Measurements from ENCODE around the gene GEMIN7. TPM values are rescaled to one million over a fixed set of nuclear protein-coding genes. Genes with fewer than 3 reads are reported as not detected.

Gene GEMIN7
- total RNA-seq, 1 experiment from 2014 or later = 35.5 TPM

DNA sequence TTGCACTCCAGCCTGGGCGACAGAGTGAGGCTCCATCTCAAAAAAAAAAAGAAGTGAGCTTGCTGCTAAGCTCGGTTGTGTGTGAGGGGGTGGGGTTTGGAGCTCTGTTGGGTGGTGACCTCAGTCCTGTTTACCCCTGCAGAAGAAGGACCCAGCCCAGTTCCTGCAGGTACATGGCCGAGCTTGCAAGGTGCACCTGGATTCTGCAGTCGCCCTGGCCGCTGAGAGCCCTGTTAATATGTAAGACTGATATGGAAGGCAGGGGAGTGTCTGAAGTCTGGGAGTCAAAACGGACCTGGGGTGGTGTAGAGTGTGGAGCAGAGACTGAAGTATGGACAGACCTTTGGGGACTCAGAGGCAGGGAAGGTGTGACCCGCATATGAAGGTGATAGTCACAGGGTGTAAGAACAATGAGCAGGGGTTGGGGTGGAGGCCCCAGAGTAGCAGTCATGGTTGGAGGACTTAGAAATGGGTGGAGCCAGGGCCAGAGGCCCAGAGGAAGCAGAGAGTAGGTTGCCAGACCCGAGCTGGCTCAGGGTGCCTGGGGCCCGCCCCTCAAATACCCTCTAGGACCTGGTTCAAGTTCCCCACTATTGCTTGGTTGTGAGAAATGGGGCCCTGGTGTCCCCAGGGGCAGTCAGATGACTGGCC, 27.0 kb upstream of the GEMIN7 start:
- H3K9ac ChIP-seq (ENCODE audit: low read length) = no peak overlapping the region
- H4K20me1 ChIP-seq (ENCODE audit: low read length) = no peaks in the 10 kb centered on the region; the same call in 1 of the 2 replicates
- no peaks in the 10 kb centered on the region for H3F3A ChIP-seq (ENCODE audit: low read length, unreplicated experiment)
- peaks cover 22% of the 10 kb centered on the region for H3K79me2 ChIP-seq (ENCODE audit: low read length)
- no peak overlapping the region for H3K4me2 ChIP-seq (ENCODE audit: low read length)
- H3K4me3 ChIP-seq (ENCODE audit: low read length) = no peak overlapping the region
- H3K36me3 ChIP-seq (ENCODE audit: low read depth, low read length) = peaks cover 6% of the 10 kb centered on the region; the same call in 1 of the 2 replicates
- no peak overlapping the region for H3K27ac ChIP-seq (ENCODE audit: low read length)
- TF ChIP-seq, protein P1, sequence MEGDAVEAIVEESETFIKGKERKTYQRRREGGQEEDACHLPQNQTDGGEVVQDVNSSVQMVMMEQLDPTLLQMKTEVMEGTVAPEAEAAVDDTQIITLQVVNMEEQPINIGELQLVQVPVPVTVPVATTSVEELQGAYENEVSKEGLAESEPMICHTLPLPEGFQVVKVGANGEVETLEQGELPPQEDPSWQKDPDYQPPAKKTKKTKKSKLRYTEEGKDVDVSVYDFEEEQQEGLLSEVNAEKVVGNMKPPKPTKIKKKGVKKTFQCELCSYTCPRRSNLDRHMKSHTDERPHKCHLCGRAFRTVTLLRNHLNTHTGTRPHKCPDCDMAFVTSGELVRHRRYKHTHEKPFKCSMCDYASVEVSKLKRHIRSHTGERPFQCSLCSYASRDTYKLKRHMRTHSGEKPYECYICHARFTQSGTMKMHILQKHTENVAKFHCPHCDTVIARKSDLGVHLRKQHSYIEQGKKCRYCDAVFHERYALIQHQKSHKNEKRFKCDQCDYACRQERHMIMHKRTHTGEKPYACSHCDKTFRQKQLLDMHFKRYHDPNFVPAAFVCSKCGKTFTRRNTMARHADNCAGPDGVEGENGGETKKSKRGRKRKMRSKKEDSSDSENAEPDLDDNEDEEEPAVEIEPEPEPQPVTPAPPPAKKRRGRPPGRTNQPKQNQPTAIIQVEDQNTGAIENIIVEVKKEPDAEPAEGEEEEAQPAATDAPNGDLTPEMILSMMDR (conservative IDR thresholded peaks at IDR 0.05; ENCODE audit: low read depth, low read length) = no peak
- TF ChIP-seq EZH2phosphoT487 (IDR thresholded peaks at IDR 0.05; ENCODE audit: borderline replicate concordance, low read length) = no peak
- no peak for TF ChIP-seq EZH2 (IDR thresholded peaks at IDR 0.05; ENCODE audit: low read length, unreplicated experiment)
- H3K9me2 ChIP-seq (replicated peaks; ENCODE audit: low read length) = no peaks in the 10 kb centered on the region
- ChIA-PET POLR2A (ENCODE audit: unreplicated experiment) (no interaction called here), CTCF (no interaction called here)
- H3K4me1 ChIP-seq (ENCODE audit: insufficient read depth, low read length) = no peaks in the 10 kb centered on the region
- DNase-seq = no peak
- intact Hi-C loops (cut with micrococcal nuclease) = no loop called here
- ATAC-seq = no peak
- no peak overlapping the region for H2AFZ ChIP-seq (ENCODE audit: low read length)
- H3K9me3 ChIP-seq (ENCODE audit: low read length) = no peaks in the 10 kb centered on the region
- BruUV-seq (replicated peaks) = no TSS peak
- no peaks in the 10 kb centered on the region for H3K27me3 ChIP-seq (ENCODE audit: low read length)

- H3K27me3 ChIP-seq (ENCODE audit: low read length) = no peaks in the 10 kb centered on the region
- no TSS peak for BruUV-seq (replicated peaks)
- peaks cover 29% of the 10 kb centered on the region for H3K36me3 ChIP-seq (ENCODE audit: low read depth, low read length)
- H3F3A ChIP-seq (ENCODE audit: low read length, unreplicated experiment) = no peaks in the 10 kb centered on the region
- no peaks in the 10 kb centered on the region for H3K9me3 ChIP-seq (ENCODE audit: low read length)
- no peak overlapping the region for H2AFZ ChIP-seq (ENCODE audit: low read length)
- H3K9me2 ChIP-seq (replicated peaks; ENCODE audit: low read length) = no peaks in the 10 kb centered on the region
- no peak overlapping the region for H3K9ac ChIP-seq (ENCODE audit: low read length)
- H3K4me2 ChIP-seq (ENCODE audit: low read length) = no peak overlapping the region
- CTCF ChIA-PET = no interaction called here
- TF ChIP-seq EZH2 (IDR thresholded peaks at IDR 0.05; ENCODE audit: low read length, unreplicated experiment) = no peak
- TF ChIP-seq, protein P1 (conservative IDR thresholded peaks at IDR 0.05; ENCODE audit: low read depth, low read length) = no peak
- TF ChIP-seq EZH2phosphoT487 (IDR thresholded peaks at IDR 0.05; ENCODE audit: borderline replicate concordance, low read length) = no peak
- no peaks in the 10 kb centered on the region for H3K4me1 ChIP-seq (ENCODE audit: insufficient read depth, low read length)
- H4K20me1 ChIP-seq (ENCODE audit: low read length) = no peaks in the 10 kb centered on the region
- no peak for ATAC-seq
- no peaks in the 10 kb centered on the region for H3K79me2 ChIP-seq (ENCODE audit: low read length)
- intact Hi-C loops (cut with micrococcal nuclease) = no loop called here
- DNase-seq = no peak
- no peak overlapping the region for H3K27ac ChIP-seq (ENCODE audit: low read length)
- no peak overlapping the region for H3K4me3 ChIP-seq (ENCODE audit: low read length)
- POLR2A ChIA-PET (ENCODE audit: unreplicated experiment) = no interaction called here
Observed at GRCh38 chr19:45056831-45057230, 22.2 kb upstream of the GEMIN7 start.

GRCh38 chr19:45057444-45057843, 21.6 kb upstream of the GEMIN7 start:
- TF ChIP-seq EZH2 (IDR thresholded peaks at IDR 0.05; ENCODE audit: low read length, unreplicated experiment) = no peak
- no peak for TF ChIP-seq EZH2phosphoT487 (IDR thresholded peaks at IDR 0.05; ENCODE audit: borderline replicate concordance, low read length)
- TF ChIP-seq, protein P1 (conservative IDR thresholded peaks at IDR 0.05; ENCODE audit: low read depth, low read length) = no peak
- H3K27ac ChIP-seq (ENCODE audit: low read length) = no peak overlapping the region
- no TSS peak for BruUV-seq (replicated peaks)
- no peak for DNase-seq
- H3K4me1 ChIP-seq (ENCODE audit: insufficient read depth, low read length) = no peaks in the 10 kb centered on the region
- no peak overlapping the region for H2AFZ ChIP-seq (ENCODE audit: low read length)
- no peaks in the 10 kb centered on the region for H4K20me1 ChIP-seq (ENCODE audit: low read length)
- no peaks in the 10 kb centered on the region for H3F3A ChIP-seq (ENCODE audit: low read length, unreplicated experiment)
- ChIA-PET POLR2A (ENCODE audit: unreplicated experiment) (no interaction called here), CTCF (no interaction called here)
- intact Hi-C loops (cut with micrococcal nuclease) = no loop called here
- H3K27me3 ChIP-seq (ENCODE audit: low read length) = no peaks in the 10 kb centered on the region
- no peaks in the 10 kb centered on the region for H3K79me2 ChIP-seq (ENCODE audit: low read length)
- H3K9me2 ChIP-seq (replicated peaks; ENCODE audit: low read length) = no peaks in the 10 kb centered on the region
- H3K9ac ChIP-seq (ENCODE audit: low read length) = no peak overlapping the region
- peaks cover 32% of the 10 kb centered on the region for H3K36me3 ChIP-seq (ENCODE audit: low read depth, low read length)
- H3K4me2 ChIP-seq (ENCODE audit: low read length) = no peak overlapping the region
- no peak for ATAC-seq
- H3K9me3 ChIP-seq (ENCODE audit: low read length) = no peaks in the 10 kb centered on the region
- H3K4me3 ChIP-seq (ENCODE audit: low read length) = no peak overlapping the region

Data from PC-3 (cell line).